ENCODE results near the gene ITLN2.
"Not testable (repeated sequence)": the region's sequence is repeated elsewhere in the genome, so short reads cannot be mapped to it uniquely, and the experiment has no call there.

- not testable (repeated sequence) for TF ChIP-seq POLR2AphosphoS5 (IDR thresholded peaks at IDR 0.05; ENCODE audit: low read depth, low read length); POLR2A (IDR thresholded peaks at IDR 0.05; ENCODE audit: low read depth, low read length); TAF1 (IDR thresholded peaks at IDR 0.05; ENCODE audit: low read depth, low read length); PAX5 (IDR thresholded peaks at IDR 0.05; ENCODE audit: insufficient read depth, low read length, severe bottlenecking)
These were observed 52.4 kb downstream of the ITLN2 start for GRCh38 chr1:160902251-160902650.
